Measurements from ENCODE around the gene PTBP1.
"Not testable (repeated sequence)": the region's sequence is repeated elsewhere in the genome, so short reads cannot be mapped to it uniquely, and the experiment has no call there.

The PTBP1 gene

GRCh38 chr19:853614-854220 is 56.5 kb downstream of the PTBP1 start:
- not testable (repeated sequence) for DNase-seq (ENCODE audit: low read depth in 2 of 2)

- DNase-seq (ENCODE audit: low read depth in 2 of 2), result no peak
These were observed 57.3 kb downstream of the PTBP1 start for GRCh38 chr19:854549-854948.

- DNase-seq (ENCODE audit: low read depth in 2 of 2), result no peak
These were observed 57.9 kb downstream of the PTBP1 start for GRCh38 chr19:855142-855541.

- no peak for DNase-seq (ENCODE audit: low read depth in 2 of 2)
These were observed 58.4 kb downstream of the PTBP1 start for GRCh38 chr19:855566-856120.

- DNase-seq (ENCODE audit: low read depth in 2 of 2), result no peak
These were observed 61.0 kb downstream of the PTBP1 start for GRCh38 chr19:858284-858683.

- DNase-seq (ENCODE audit: low read depth in 2 of 2), result no peak
These were observed 61.9 kb downstream of the PTBP1 start, which contains the start of gene CFD for GRCh38 chr19:858868-859843. Gene CFD, plus strand, starts transcription at chr19:859664. Its CDS starts 26 bp downstream, at chr19:859690.

- no peak for DNase-seq (ENCODE audit: low read depth in 2 of 2)
These were observed 64.0 kb downstream of the PTBP1 start for GRCh38 chr19:861141-861755.

All from stimulated activated CD8-positive, alpha-beta memory T cell treated with anti-CD3 and anti-CD28 coated beads, Interleukin-2, amount 100 ng/mL, for 48 hours (primary cell).